OCI-LY7 (cell line): ENCODE measurements around the gene TMPRSS6. TPM values are rescaled to one million over a fixed set of nuclear protein-coding genes. Genes with fewer than 3 reads are reported as not detected.

Experiments used
- BruUV-seq: library from RNA; stranded (reverse); fragments of 400-500 nt; replicated peaks from 2 replicates; lab custom pipeline; 2021; lab: Mats Ljungman, UMichigan
- CTCF ChIA-PET: fragments of 300-600 bp; sonication (Branson Sonifier 250); formaldehyde crosslinking; loops from one replicate; lab custom pipeline; 2022; ENCODE audit warnings: antibody characterized with exemption; ENCODE audit not compliant: unreplicated experiment; lab: Charles Lee
- POLR2A ChIA-PET: fragments of 300-600 bp; sonication (Branson Sonifier 250); formaldehyde crosslinking; loops from one replicate; lab custom pipeline; 2022; ENCODE audit warnings: antibody characterized with exemption; lab: Charles Lee
- DNase-seq: peaks from one replicate; pipeline ENCODE4 v3.0.0-alpha.2; 2015; ENCODE audit warnings: low spot score
- H2AFZ ChIP-seq: fragments of 200-600 bp; sonication (generic), shearing (Covaris generic); 2 replicates; pipeline ENCODE4 v1.6.1; 2014; ENCODE audit warnings: mild to moderate bottlenecking, antibody characterized with exemption, low read length, moderate library complexity
- H3K27ac ChIP-seq: fragments of 200-600 bp; sonication (generic); 2 replicates; pipeline ENCODE4 v1.5.1; 2014; ENCODE audit warnings: mixed run types, low read depth, mild to moderate bottlenecking, moderate library complexity, low read length, inconsistent platforms; ENCODE audit not compliant: poor library complexity, severe bottlenecking
- H3K36me3 ChIP-seq: fragments of 200-600 bp; sonication (generic); 2 replicates; pipeline ENCODE4 v1.6.1; 2014; ENCODE audit warnings: mild to moderate bottlenecking, antibody characterized with exemption, low read length, moderate library complexity, mixed read lengths; ENCODE audit not compliant: insufficient read depth
- H3K4me1 ChIP-seq: fragments of 200-600 bp; sonication (generic); 2 replicates; pipeline ENCODE4 v1.5.1; 2014; ENCODE audit warnings: mild to moderate bottlenecking, low read length; ENCODE audit not compliant: insufficient read depth, poor library complexity, severe bottlenecking
- H3K4me2 ChIP-seq: fragments of 200-600 bp; sonication (generic); 2 replicates; pipeline ENCODE4 v1.6.1; 2014; ENCODE audit warnings: mild to moderate bottlenecking, low read length
- H3K4me3 ChIP-seq: fragments of 200-600 bp; sonication (generic); 2 replicates; pipeline ENCODE4 v1.5.1; 2014; ENCODE audit warnings: mild to moderate bottlenecking, low read depth, low read length; ENCODE audit not compliant: poor library complexity, severe bottlenecking
- H3K79me2 ChIP-seq: fragments of 200-600 bp; sonication (generic); 2 replicates; pipeline ENCODE4 v1.6.1; 2016; ENCODE audit warnings: low read depth, mild to moderate bottlenecking, low read length, moderate library complexity, mixed read lengths; ENCODE audit not compliant: insufficient read depth
- H3K9me2 ChIP-seq: fragments of 200-600 bp; sonication (generic); 2 replicates; pipeline ENCODE4 v1.6.1; 2016; ENCODE audit warnings: mild to moderate bottlenecking, low read length, mixed read lengths; ENCODE audit not compliant: insufficient read depth
- H3K9me3 ChIP-seq: fragments of 200-600 bp; sonication (generic); 2 replicates; pipeline ENCODE4 v1.6.1; 2014; ENCODE audit warnings: mild to moderate bottlenecking, mixed run types, low read length, mixed read lengths
- H4K20me1 ChIP-seq: fragments of 200-600 bp; sonication (generic); 2 replicates; pipeline ENCODE4 v1.6.1; 2014; ENCODE audit warnings: mild to moderate bottlenecking, antibody characterized with exemption, low read length, moderate library complexity, mixed read lengths; ENCODE audit not compliant: insufficient read depth
- CTCF ChIP-seq: fragments of 200-600 bp; sonication (generic); conservative IDR thresholded peaks from 2 replicates; pipeline ENCODE4 v1.5.1; 2014; ENCODE audit warnings: mild to moderate bottlenecking, antibody characterized with exemption, low read length, moderate library complexity, mixed read lengths
- EZH2phosphoT487 ChIP-seq: fragments of 200-600 bp; sonication (generic); IDR thresholded peaks from 2 replicates; pipeline ENCODE4 v1.6.1; 2018; ENCODE audit warnings: low read depth, borderline replicate concordance, mild to moderate bottlenecking, mixed run types, antibody characterized with exemption, low read length, moderate library complexity, mixed read lengths
- intact Hi-C: fragments of 100-400 bp; cut with micrococcal nuclease; formaldehyde crosslinking; loops from one replicate; pipeline ENCODE4 v1.10.0; 2022; ENCODE audit not compliant: unreplicated experiment
- total RNA-seq, 2 experiments: library from RNA; depleted of rRNA in 1 of 2; stranded (reverse); fragments of >200 nt in 1 of 2; shearing (Covaris generic) in 1 of 2; gene quantifications; 2 replicates each; pipeline ENCODE4 v1.2.3, GENCODE V29; 2014 to 2022

Gene TMPRSS6
- total RNA-seq, 2 experiments from 2014 or later, result not detected

- ChIA-PET CTCF (no interaction called here), POLR2A (no interaction called here)
- Histone ChIP-seq H2AFZ (no peak overlapping the region), H3K27ac (no peak overlapping the region), H4K20me1 (no peaks in the 10 kb centered on the region), H3K4me3 (no peak overlapping the region), H3K79me2 (no peaks in the 10 kb centered on the region), H3K9me3 (no peaks in the 10 kb centered on the region), H3K9me2 (no peaks in the 10 kb centered on the region), H3K4me1 (no peaks in the 10 kb centered on the region), H3K36me3 (peaks cover 14% of the 10 kb centered on the region), H3K4me2 (no peak overlapping the region)
- DNase-seq, result no peak
- TF ChIP-seq EZH2phosphoT487 (no peak), CTCF (no peak)
- BruUV-seq, result no TSS peak
- intact Hi-C loops, result no loop called here
These were observed 77.4 kb downstream of the TMPRSS6 start for GRCh38 chr22:37032134-37032534.

GRCh38 chr22:37030560-37031281 is 78.8 kb downstream of the TMPRSS6 start:
- Histone ChIP-seq H3K79me2 (no peaks in the 10 kb centered on the region), H3K36me3 (peaks cover 15% of the 10 kb centered on the region), H3K4me2 (no peak overlapping the region), H3K9me3 (no peaks in the 10 kb centered on the region), H3K4me1 (no peaks in the 10 kb centered on the region), H3K4me3 (no peak overlapping the region), H4K20me1 (no peaks in the 10 kb centered on the region), H3K27ac (no peak overlapping the region), H3K9me2 (no peaks in the 10 kb centered on the region), H2AFZ (no peak overlapping the region)
- intact Hi-C loops, result no loop called here
- ChIA-PET CTCF (no interaction called here), POLR2A (no interaction called here)
- no peak for DNase-seq
- TF ChIP-seq CTCF (peak; percentile 45; the same call in 1 of the 2 replicates), EZH2phosphoT487 (no peak)
- no TSS peak for BruUV-seq
